IMR-90 (cell line): ENCODE results near the gene DBH.

Experiments used
- CTCF ChIP-seq: conservative IDR thresholded peaks from 2 replicates; pipeline ENCODE4 v1.5.1; 2012; ENCODE audit warnings: mild to moderate bottlenecking, low read depth, low read length, improper control_type of control experiment
- POLR2A ChIP-seq: IDR thresholded peaks from 2 replicates; pipeline ENCODE4 v1.6.1; 2012; ENCODE audit warnings: mild to moderate bottlenecking, low read depth, low read length
- USF2 ChIP-seq: fragments of 150-350 bp; IDR thresholded peaks from 2 replicates; pipeline ENCODE4 v1.6.1; 2017; ENCODE audit warnings: mild to moderate bottlenecking, antibody characterized with exemption, low read length, low read depth

- TF ChIP-seq USF2 = no peak
- no peak for TF ChIP-seq POLR2A
- no peak for TF ChIP-seq CTCF
Measured at GRCh38 chr9:133587051-133587450, 49.1 kb upstream of the DBH start.
